ENCODE data around the gene TIMM17A.

TIMM17A gene

GRCh38 chr1:201925301-201925567 lies 30.1 kb upstream of the TIMM17A start:
- no peaks in the 10 kb centered on the region for H3K36me3 ChIP-seq (replicated peaks)
- H3K4me3 ChIP-seq (ENCODE audit: low read depth, low read length), result no peak overlapping the region
- TF ChIP-seq, protein P1, sequence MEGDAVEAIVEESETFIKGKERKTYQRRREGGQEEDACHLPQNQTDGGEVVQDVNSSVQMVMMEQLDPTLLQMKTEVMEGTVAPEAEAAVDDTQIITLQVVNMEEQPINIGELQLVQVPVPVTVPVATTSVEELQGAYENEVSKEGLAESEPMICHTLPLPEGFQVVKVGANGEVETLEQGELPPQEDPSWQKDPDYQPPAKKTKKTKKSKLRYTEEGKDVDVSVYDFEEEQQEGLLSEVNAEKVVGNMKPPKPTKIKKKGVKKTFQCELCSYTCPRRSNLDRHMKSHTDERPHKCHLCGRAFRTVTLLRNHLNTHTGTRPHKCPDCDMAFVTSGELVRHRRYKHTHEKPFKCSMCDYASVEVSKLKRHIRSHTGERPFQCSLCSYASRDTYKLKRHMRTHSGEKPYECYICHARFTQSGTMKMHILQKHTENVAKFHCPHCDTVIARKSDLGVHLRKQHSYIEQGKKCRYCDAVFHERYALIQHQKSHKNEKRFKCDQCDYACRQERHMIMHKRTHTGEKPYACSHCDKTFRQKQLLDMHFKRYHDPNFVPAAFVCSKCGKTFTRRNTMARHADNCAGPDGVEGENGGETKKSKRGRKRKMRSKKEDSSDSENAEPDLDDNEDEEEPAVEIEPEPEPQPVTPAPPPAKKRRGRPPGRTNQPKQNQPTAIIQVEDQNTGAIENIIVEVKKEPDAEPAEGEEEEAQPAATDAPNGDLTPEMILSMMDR (IDR thresholded peaks at IDR 0.05; ENCODE audit: low read depth, low read length, missing control alignments), result no peak
- DNase-seq, result no peak
- no peaks in the 10 kb centered on the region for H3K27me3 ChIP-seq (replicated peaks)
- in situ Hi-C loops (cut with HindIII; ENCODE audit: low pct_ligation_motif_present, low sequenced_read_pairs), result no loop called here
- no peak overlapping the region for H3K27ac ChIP-seq

DNA sequence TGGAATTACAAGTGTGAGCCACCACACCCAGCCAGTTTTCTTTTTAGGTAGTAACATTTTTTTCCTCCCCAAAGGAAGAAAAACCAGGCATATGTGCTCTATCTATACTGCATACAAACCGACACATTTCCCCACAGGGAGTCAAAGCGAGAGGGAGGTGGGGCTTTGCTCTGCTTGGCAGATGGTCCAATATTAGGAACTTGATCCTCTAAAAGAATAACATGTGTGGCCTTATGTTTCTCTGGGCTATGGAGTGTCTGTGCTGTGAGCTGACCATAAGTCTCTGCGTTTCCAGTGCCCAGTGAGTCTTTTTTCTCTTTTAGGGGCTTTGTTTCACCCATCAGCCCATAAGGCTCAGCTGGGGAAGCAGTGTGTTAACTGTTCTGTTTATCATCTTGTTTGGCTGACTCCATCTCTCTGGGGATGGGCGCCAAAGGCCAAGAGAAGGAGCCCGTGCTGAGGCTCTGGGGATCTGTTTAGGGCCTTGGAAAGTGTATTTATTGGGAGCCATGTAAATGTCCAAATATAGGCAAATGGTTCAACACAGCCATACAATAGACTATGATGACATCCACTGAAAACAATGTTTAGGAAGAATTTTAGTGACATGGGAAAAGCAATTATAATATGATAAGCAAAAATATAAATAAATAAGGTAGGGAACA lies 29.2 kb upstream of the TIMM17A start:
- no peaks in the 10 kb centered on the region for H3K36me3 ChIP-seq (replicated peaks)
- TF ChIP-seq, protein P1 (IDR thresholded peaks at IDR 0.05; ENCODE audit: low read depth, low read length, missing control alignments), result no peak
- H3K27ac ChIP-seq, result no peak overlapping the region
- no peaks in the 10 kb centered on the region for H3K27me3 ChIP-seq (replicated peaks)
- H3K4me3 ChIP-seq (ENCODE audit: low read depth, low read length), result no peak overlapping the region
- no peak for DNase-seq
- in situ Hi-C loops (cut with HindIII; ENCODE audit: low pct_ligation_motif_present, low sequenced_read_pairs), result no loop called here

GRCh38 chr1:201928266-201928665 lies 27.0 kb upstream of the TIMM17A start:
- Histone ChIP-seq H3K27me3 (replicated peaks) (no peaks in the 10 kb centered on the region), H3K36me3 (replicated peaks) (no peaks in the 10 kb centered on the region), H3K27ac (no peak overlapping the region), H3K4me3 (ENCODE audit: low read depth, low read length) (no peak overlapping the region)
- in situ Hi-C loops (cut with HindIII; ENCODE audit: low pct_ligation_motif_present, low sequenced_read_pairs), result no loop called here
- TF ChIP-seq, protein P1 (IDR thresholded peaks at IDR 0.05; ENCODE audit: low read depth, low read length, missing control alignments), result no peak
- DNase-seq, result no peak

- in situ Hi-C loops (cut with HindIII; ENCODE audit: low pct_ligation_motif_present, low sequenced_read_pairs), result no loop called here
- TF ChIP-seq, protein P1 (IDR thresholded peaks at IDR 0.05; ENCODE audit: low read depth, low read length, missing control alignments), result no peak
- no peak overlapping the region for H3K4me3 ChIP-seq (ENCODE audit: low read depth, low read length)
- H3K36me3 ChIP-seq (replicated peaks), result no peaks in the 10 kb centered on the region
- H3K27me3 ChIP-seq (replicated peaks), result no peaks in the 10 kb centered on the region
- DNase-seq, result no peak
- no peak overlapping the region for H3K27ac ChIP-seq
Measured at GRCh38 chr1:201930137-201930536, 25.2 kb upstream of the TIMM17A start.

DNA sequence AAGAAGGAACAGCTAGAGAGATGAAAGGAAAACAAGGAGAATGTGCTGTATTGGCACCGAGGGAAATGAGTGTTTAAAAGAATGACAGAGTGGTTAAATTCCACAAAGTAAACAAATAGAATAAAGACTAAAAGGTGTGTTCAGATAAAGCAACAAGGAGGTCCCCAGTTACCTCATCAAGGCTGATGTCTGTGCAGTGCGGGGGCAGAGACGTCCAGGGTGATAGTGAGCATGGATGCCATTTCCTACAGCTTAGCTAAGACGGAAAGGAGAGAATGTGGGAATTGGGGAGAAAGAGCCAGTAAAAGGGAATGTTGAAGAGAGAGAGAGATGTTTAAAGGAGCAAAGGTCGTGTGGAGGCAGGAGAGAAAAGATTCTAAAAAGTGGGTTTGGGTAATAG lies 24.5 kb upstream of the TIMM17A start:
- DNase-seq, result no peak
- in situ Hi-C loops (cut with HindIII; ENCODE audit: low pct_ligation_motif_present, low sequenced_read_pairs), result no loop called here
- no peaks in the 10 kb centered on the region for H3K27me3 ChIP-seq (replicated peaks)
- H3K4me3 ChIP-seq (ENCODE audit: low read depth, low read length), result no peak overlapping the region
- no peaks in the 10 kb centered on the region for H3K36me3 ChIP-seq (replicated peaks)
- no peak overlapping the region for H3K27ac ChIP-seq
- TF ChIP-seq, protein P1 (IDR thresholded peaks at IDR 0.05; ENCODE audit: low read depth, low read length, missing control alignments), result no peak

GRCh38 chr1:201933840-201934430 lies 21.4 kb upstream of the TIMM17A start:
- Histone ChIP-seq H3K4me3 (ENCODE audit: low read depth, low read length) (no peak overlapping the region), H3K27ac (no peak overlapping the region), H3K27me3 (replicated peaks) (no peaks in the 10 kb centered on the region), H3K36me3 (replicated peaks) (no peaks in the 10 kb centered on the region)
- in situ Hi-C loops (cut with HindIII; ENCODE audit: low pct_ligation_motif_present, low sequenced_read_pairs), result no loop called here
- DNase-seq, result no peak
- TF ChIP-seq, protein P1 (IDR thresholded peaks at IDR 0.05; ENCODE audit: low read depth, low read length, missing control alignments), result no peak

All from brain microvascular endothelial cell (primary cell).